Stomach (tissue), 19 donors: ENCODE results near the gene LAIR1. TPM values are rescaled to one million over a fixed set of nuclear protein-coding genes. Genes with fewer than 3 reads are reported as not detected.

Experiments used
- DNase-seq, 2 donors: peaks; one replicate each; pipeline versions ENCODE4 v3.0.0 to v3.0.0-alpha.2; 2013 to 2019
- H3K27ac ChIP-seq, 5 donors: fragments of 200-600 bp in 4 of 5; sonication (generic) in 4 of 5; one replicate each; pipeline ENCODE4 v1.5.1; 2013 to 2019; ENCODE audit warnings: mild to moderate bottlenecking in 1 of 5, moderate library complexity in 1 of 5
- H3K27me3 ChIP-seq, 3 donors: fragments of 200-600 bp; sonication (generic); one replicate each; pipeline ENCODE4 v1.5.1; 2017 to 2019; ENCODE audit warnings: mixed run types in 1 of 3
- H3K36me3 ChIP-seq, 4 donors: fragments of 200-600 bp; sonication (generic); 1 replicate in 3 of 4; 2 replicates in 1 of 4; pipeline ENCODE4 v1.5.1; 2016 to 2019
- H3K4me1 ChIP-seq, 4 donors: fragments of 200-600 bp; sonication (generic); one replicate each; pipeline ENCODE4 v1.5.1; 2016 to 2019
- H3K4me3 ChIP-seq, 4 donors: fragments of 200-600 bp; sonication (generic) in 3 of 4; one replicate each; pipeline ENCODE4 v1.5.1; 2016 to 2019; ENCODE audit warnings: mild to moderate bottlenecking in 1 of 4
- H3K9me3 ChIP-seq, 4 donors: fragments of 200-600 bp; sonication (generic); one replicate each; pipeline ENCODE4 v1.5.1; 2016 to 2019
- EP300 ChIP-seq: sonication (generic); formaldehyde crosslinking; IDR thresholded peaks from one replicate; pipeline ENCODE4 v1.6.1; 2017; ENCODE audit warnings: antibody characterized with exemption
- POLR2A ChIP-seq, 4 donors: fragments of 450-650 bp; IDR thresholded peaks; one replicate each; pipeline ENCODE4 v1.6.1; 2016; ENCODE audit warnings: antibody characterized with exemption in 4 of 4, control low read depth in 2 of 4, mild to moderate bottlenecking in 1 of 4, moderate library complexity in 1 of 4
- POLR2AphosphoS5 ChIP-seq, 3 donors: sonication (generic); formaldehyde crosslinking; IDR thresholded peaks; one replicate each; pipeline ENCODE4 v1.6.1; 2016; ENCODE audit warnings: antibody characterized with exemption in 3 of 3
- WGBS, 5 donors: extraction: QIAGEN DNeasy Blood & Tissue Kit in 3 of 5; methylation state at CpG; one replicate each; pipeline versions ENCODE4 v1.1.5 to v1.1.7; 2013 to 2018; 5-methylcytosine and 5-hydroxymethylcytosine counted together
- intact Hi-C: fragments of 100-400 bp; cut with DNase I; formaldehyde crosslinking; loops from one replicate; pipeline ENCODE4 v1.15.1; 2023; ENCODE audit warnings: low total_unique reads
- long read RNA-seq, 10 donors: transcript quantifications; one replicate each; lab custom pipeline, GENCODE V29; 2026
- polyA plus RNA-seq, 3 donors: library from polyadenylated mRNA; stranded (reverse); fragments of 200-250 nt; gene quantifications; one replicate each; pipeline ENCODE4 v1.2.3, GENCODE V29; 2013
- total RNA-seq, 5 donors: library from RNA; depleted of rRNA; stranded (reverse); fragments of >200 nt; gene quantifications; one replicate each; pipeline versions ENCODE4 v1.1.0 to v1.2.3, GENCODE V29; 2014 to 2016
- TF ChIP-seq, protein P1 (sequence below), 7 experiments: fragments of 450-650 bp in 4 of 7; fragments of 200-600 bp in 3 of 7; sonication (generic) in 3 of 7; IDR thresholded peaks; one replicate each; pipeline ENCODE4 v1.5.1; 2016 to 2019; ENCODE audit warnings: antibody characterized with exemption in 7 of 7, control low read depth in 2 of 7, mild to moderate bottlenecking in 1 of 7
- donor health status: healthy with polysubstance abuse.
- donor health status: Bipolar disorder and iron deficiency.
- donor health status: healthy.

The LAIR1 gene, protein sequence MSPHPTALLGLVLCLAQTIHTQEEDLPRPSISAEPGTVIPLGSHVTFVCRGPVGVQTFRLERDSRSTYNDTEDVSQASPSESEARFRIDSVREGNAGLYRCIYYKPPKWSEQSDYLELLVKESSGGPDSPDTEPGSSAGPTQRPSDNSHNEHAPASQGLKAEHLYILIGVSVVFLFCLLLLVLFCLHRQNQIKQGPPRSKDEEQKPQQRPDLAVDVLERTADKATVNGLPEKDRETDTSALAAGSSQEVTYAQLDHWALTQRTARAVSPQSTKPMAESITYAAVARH
- total RNA-seq (1 to 10 TPM in 4 of 5 donors, under 1 TPM in 1; 0.87 to 9.1 (median 1.3) TPM), polyA plus RNA-seq (1 to 10 TPM; 4.1 to 6.1 (median 5.4) TPM)
- long read RNA-seq, donor 1, full-length matches to known transcripts: 2 of 2 reads
- long read RNA-seq, donor 1, partial matches to known transcripts: 0 of 2 reads
- long read RNA-seq, donor 1, other reads (novel, unspliced or antisense): 0 of 2 reads
- long read RNA-seq, donor 2: 0 reads
- long read RNA-seq, donor 3: 0 reads
- long read RNA-seq, donor 4: 0 reads
- long read RNA-seq, donor 5, partial matches to known transcripts: 0 of 4 reads
- long read RNA-seq, donor 5, other reads (novel, unspliced or antisense): 0 of 4 reads
- long read RNA-seq, donor 6, full-length matches to known transcripts: 2 of 2 reads
- long read RNA-seq, donor 6, partial matches to known transcripts: 0 of 2 reads
- long read RNA-seq, donor 6, other reads (novel, unspliced or antisense): 0 of 2 reads
- long read RNA-seq, donor 7, full-length matches to known transcripts: 1 of 1 reads
- long read RNA-seq, donor 7, partial matches to known transcripts: 0 of 1 reads
- long read RNA-seq, donor 7, other reads (novel, unspliced or antisense): 0 of 1 reads
- long read RNA-seq, donor 8: 0 reads
- long read RNA-seq, donor 9, full-length matches to known transcripts: 2 of 2 reads
- long read RNA-seq, donor 9, partial matches to known transcripts: 0 of 2 reads
- long read RNA-seq, donor 9, other reads (novel, unspliced or antisense): 0 of 2 reads
- long read RNA-seq, donor 10: 0 reads

DNA sequence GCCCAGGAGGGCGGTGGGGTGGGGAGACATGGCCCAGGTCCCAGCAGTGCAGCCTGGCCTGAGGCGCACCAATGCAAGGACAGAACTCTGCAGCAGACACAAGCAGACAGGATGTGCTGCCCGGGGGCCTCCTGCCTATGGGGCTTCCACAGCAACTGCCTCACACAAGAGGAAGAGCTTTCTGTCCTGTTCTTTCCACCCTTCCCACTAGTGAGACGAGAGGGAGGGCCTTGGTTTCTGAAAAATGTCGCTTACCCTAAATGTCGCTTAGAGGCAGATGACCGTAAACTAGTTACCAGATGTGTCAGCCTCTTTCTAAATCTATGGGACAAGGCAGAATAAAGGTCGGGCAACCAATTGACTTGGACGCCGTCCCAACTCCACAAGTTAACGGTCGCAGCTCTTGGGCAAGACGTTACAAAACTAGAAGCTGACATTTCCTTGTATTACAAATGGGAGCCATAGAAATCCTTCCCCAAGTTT is at the start of gene LAIR1:
TSS of gene LAIR1 (minus strand) at position 157 of the 483 bp plus-strand sequence. CDS start at position 30, 127 bp downstream.
- Histone ChIP-seq H3K4me3 (peak within 1 kb of the TSS; percentile 12 to 32 (median 25)), H3K9me3 (no peaks in the 10 kb centered on the region), H3K27ac (peak within 1 kb of the TSS in 4 of 5 donors; percentile 50 to 80 (median 62)), H3K36me3 (no peaks in the 10 kb centered on the region), H3K4me1 (peaks cover 0 to 12% (median 0%) of the 10 kb centered on the region in 4 donors), H3K27me3 (peaks cover 0 to 13% (median 0%) of the 10 kb centered on the region in 3 donors)
- TF ChIP-seq EP300 (no peak), POLR2AphosphoS5 (IDR thresholded peaks at IDR 0.05) (peak in 1 of 3 donors; percentile 20)
- TF ChIP-seq, protein P1, sequence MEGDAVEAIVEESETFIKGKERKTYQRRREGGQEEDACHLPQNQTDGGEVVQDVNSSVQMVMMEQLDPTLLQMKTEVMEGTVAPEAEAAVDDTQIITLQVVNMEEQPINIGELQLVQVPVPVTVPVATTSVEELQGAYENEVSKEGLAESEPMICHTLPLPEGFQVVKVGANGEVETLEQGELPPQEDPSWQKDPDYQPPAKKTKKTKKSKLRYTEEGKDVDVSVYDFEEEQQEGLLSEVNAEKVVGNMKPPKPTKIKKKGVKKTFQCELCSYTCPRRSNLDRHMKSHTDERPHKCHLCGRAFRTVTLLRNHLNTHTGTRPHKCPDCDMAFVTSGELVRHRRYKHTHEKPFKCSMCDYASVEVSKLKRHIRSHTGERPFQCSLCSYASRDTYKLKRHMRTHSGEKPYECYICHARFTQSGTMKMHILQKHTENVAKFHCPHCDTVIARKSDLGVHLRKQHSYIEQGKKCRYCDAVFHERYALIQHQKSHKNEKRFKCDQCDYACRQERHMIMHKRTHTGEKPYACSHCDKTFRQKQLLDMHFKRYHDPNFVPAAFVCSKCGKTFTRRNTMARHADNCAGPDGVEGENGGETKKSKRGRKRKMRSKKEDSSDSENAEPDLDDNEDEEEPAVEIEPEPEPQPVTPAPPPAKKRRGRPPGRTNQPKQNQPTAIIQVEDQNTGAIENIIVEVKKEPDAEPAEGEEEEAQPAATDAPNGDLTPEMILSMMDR (IDR thresholded peaks at IDR 0.05): no peak
- WGBS, 5 donors: 44 to 70% (median 63%) methylated on average over 10 to 13 of the region's 13 CpGs
- DNase-seq: peak; percentile 31 to 48
- intact Hi-C loops: no loop called here

DNA sequence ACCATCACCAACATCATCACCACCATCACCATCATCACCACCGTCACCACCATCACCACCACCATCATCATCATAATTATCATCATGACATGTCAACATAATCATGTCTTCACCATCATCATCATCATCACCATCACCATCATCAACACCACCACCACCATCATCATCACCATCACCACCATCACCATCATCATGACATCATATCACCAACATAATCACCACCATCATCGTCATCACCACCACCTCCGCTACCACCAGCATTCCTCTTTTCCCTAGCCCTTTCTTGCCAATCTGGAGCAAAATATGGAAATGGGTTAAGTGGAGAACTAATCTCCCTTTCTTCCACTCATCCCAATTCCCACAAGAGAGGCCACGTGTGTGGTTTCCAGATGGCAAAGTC is 49.4 kb upstream of the LAIR1 start:
- WGBS, 5 donors: 83 to 95% (median 95%) methylated on average over 4 of the region's 4 CpGs
- Histone ChIP-seq H3K9me3 (no peaks in the 10 kb centered on the region), H3K27ac (no peak overlapping the region), H3K27me3 (peaks cover 31 to 84% (median 49%) of the 10 kb centered on the region in 3 donors), H3K36me3 (no peaks in the 10 kb centered on the region), H3K4me3 (no peak overlapping the region), H3K4me1 (peaks cover 0 to 21% (median 8%) of the 10 kb centered on the region in 4 donors)
- intact Hi-C loops: no loop called here
- DNase-seq: no peak
- TF ChIP-seq, protein P1 (IDR thresholded peaks at IDR 0.05): no peak
- TF ChIP-seq POLR2A (IDR thresholded peaks at IDR 0.05) (no peak), POLR2AphosphoS5 (IDR thresholded peaks at IDR 0.05) (no peak), EP300 (no peak)

DNA sequence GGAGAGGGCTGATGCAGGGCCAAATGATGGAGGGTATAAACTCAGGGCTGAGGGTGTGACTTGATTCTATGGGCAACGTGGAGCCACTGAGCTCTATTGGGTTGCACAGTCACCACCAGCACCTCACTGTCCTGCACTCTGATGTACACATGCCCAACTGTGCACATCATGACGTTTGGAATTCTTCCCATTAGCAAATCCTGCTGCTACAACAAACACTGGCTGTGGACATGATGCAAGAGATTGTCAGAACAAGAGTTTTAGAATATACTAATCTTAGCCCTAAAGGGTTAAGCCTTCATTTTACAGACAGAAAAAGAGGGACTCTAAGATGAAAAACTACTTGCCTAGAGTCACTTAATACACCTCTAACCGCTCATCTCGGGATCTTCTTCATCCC is 48.1 kb upstream of the LAIR1 start:
- Histone ChIP-seq H3K4me1 (peaks cover 0 to 10% (median 6%) of the 10 kb centered on the region in 4 donors), H3K27ac (no peak overlapping the region), H3K36me3 (no peaks in the 10 kb centered on the region), H3K9me3 (no peaks in the 10 kb centered on the region), H3K4me3 (no peak overlapping the region), H3K27me3 (peaks cover 31 to 72% (median 37%) of the 10 kb centered on the region in 3 donors)
- TF ChIP-seq EP300 (no peak), POLR2A (IDR thresholded peaks at IDR 0.05) (no peak), POLR2AphosphoS5 (IDR thresholded peaks at IDR 0.05) (no peak)
- TF ChIP-seq, protein P1 (IDR thresholded peaks at IDR 0.05): no peak
- DNase-seq: no peak
- intact Hi-C loops: no loop called here
- WGBS, 5 donors: 62 to 78% (median 72%) methylated on average over 4 of the region's 4 CpGs

DNA sequence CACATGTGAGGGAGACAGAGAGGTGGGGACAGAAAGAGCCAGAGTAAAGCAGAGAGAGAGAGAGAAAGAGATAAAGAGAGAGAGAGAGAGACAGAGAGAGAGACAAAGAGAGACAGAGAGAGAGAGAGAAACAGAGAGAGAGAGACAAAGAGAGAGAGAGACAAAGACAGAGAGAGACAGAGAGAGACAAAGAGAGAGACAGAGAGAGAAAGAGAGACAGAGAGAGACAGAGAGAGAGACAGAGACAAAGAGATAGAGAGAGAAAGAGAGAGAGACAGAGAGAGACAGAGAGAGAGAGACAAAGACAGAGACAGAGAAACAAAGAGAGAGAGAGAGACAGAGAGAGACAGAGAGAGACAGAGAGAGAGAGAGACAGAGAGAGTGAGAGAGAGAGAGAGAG is 46.3 kb upstream of the LAIR1 start:
- H3K4me1 ChIP-seq: peaks cover 0 to 9% (median 3%) of the 10 kb centered on the region in 4 donors
- no peak for DNase-seq
- H3K4me3 ChIP-seq: no peak overlapping the region
- H3K27ac ChIP-seq: no peak overlapping the region
- no peaks in the 10 kb centered on the region for H3K9me3 ChIP-seq
- H3K36me3 ChIP-seq: no peaks in the 10 kb centered on the region
- H3K27me3 ChIP-seq: peaks cover 18 to 53% (median 19%) of the 10 kb centered on the region in 3 donors
- TF ChIP-seq EP300: no peak
- no peak for TF ChIP-seq POLR2A (IDR thresholded peaks at IDR 0.05)
- TF ChIP-seq, protein P1 (IDR thresholded peaks at IDR 0.05): no peak
- TF ChIP-seq POLR2AphosphoS5 (IDR thresholded peaks at IDR 0.05): no peak
- intact Hi-C loops: no loop called here
